Measurements from ENCODE around the gene DCTN2. TPM values are rescaled to one million over a fixed set of nuclear protein-coding genes. Genes with fewer than 3 reads are reported as not detected.

The DCTN2 gene
- 99.9 and 100.0 TPM in 2 replicates for total RNA-seq

DNA sequence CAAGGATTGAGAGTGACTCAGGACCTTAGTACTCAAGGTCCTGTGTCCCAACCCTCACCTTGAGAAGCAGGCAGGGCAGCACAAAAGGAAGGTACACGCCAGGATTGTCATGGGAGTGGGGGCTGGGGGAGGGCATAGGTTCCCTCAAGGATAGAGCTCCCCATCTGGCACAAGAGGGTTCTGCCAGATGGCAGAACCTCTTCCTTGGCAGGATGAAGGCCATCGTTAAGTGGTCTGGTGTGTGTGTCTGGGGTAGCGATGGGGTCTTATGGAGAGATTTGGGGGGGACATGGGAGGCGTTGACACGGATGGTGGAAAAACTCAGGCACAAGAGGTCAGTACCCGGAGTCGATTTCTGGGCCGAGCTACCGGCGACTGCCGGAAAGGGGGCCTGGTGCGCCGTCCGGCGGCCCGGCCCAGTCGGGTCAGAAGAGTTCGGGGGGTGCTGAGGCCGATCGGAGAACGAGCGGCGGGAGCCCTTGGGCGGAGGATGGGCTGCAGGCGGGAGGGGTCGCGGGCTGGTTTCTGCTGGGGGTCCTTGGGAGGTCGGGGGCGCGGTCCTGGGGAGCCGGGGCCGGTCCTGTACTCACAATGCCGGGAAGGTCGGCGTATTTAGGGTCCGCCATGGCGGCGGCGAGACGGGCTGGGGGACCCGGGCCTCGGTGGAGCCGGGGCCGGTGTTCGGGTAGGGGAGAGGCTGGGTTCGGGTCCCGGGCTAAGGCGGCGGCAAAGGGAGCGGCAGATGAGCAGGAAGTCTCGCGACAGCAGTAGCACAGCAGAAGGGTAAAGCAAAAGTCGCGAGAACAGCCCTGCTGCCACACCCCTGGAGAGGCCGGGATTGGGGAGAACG lies at the start of gene DCTN2:
TSS of gene DCTN2 (minus strand) at position 755 of the 850 bp plus-strand sequence. CDS start at position 626, 129 bp downstream.

DNA sequence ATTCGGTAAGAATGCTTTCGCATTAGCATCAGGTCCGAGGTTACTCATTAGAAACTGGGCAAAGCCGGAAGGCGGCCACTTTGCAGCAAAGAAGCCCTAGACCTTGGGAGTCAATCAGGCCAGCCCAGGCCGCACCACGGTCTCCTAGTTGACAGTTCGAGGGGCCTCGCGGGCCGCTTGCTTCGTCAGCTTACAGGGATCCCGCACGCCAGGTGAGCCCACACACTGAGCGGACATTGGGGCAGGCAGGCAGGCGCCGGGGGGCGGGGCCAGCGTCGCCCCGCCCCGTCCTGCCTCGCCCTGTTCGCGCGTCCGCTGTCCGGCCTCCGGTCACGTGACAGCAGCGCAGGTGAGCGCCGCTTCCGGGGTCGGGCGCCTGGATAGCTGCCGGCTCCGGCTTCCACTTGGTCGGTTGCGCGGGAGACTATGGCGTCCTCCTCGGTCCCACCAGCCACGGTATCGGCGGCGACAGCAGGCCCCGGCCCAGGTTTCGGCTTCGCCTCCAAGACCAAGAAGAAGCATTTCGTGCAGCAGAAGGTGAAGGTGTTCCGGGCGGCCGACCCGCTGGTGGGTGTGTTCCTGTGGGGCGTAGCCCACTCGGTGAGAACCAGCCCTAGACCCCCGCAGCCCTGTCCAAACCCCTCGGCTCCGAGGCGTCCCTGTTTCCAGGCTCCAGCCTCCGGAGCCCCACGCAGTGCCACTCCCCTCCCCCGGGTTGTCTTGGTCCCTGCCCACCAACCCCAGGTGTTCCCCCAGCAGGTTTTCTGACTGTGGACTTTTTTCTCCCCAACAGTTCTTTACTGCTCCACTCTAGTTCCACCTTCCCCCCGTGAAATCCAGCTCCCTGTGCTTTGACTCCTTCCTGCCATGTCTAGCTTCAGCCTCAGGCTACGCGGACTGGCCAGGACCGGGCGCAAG lies 44.1 kb upstream of the DCTN2 start, which contains the start of gene PIP4K2C:
TSS of gene PIP4K2C (plus strand) at position 329 of the 918 bp plus-strand sequence. CDS start at position 427, 98 bp downstream.

DNA sequence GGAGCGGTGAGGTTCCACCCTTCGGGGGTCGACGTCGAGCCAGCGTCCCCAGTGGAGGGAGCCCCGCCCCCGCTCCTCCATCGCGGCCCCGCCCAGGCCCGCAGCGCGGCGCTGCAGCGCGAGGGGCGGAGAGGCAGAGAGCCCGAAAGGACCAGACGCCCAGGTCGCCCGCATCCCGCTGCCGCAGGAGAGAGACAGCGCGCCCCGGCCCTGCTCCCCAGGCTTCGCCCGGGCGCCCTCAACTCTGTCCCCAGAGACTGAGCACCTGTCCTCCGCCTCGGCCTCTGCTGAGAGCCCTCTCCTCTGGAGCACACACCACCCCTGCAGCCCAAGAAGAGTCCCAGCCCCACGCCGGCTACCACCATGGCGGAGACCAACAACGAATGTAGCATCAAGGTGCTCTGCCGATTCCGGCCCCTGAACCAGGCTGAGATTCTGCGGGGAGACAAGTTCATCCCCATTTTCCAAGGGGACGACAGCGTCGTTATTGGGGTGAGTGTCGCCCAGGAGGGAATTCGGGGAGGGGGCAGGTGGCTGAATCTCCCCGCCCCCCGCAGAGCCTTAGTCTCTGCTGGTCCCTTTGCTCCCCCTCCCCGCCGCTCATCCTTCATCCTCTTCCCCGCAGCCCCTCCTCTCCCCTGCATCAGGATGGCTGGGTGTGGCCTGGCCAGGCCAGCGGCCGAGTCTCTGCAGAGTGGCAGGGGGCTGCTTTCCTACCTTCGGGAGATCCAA lies 3.1 kb upstream of the DCTN2 start, which contains the start of gene KIF5A:
TSS of gene KIF5A (plus strand) at position 136 of the 732 bp plus-strand sequence. CDS start at position 364, 228 bp downstream.

DNA sequence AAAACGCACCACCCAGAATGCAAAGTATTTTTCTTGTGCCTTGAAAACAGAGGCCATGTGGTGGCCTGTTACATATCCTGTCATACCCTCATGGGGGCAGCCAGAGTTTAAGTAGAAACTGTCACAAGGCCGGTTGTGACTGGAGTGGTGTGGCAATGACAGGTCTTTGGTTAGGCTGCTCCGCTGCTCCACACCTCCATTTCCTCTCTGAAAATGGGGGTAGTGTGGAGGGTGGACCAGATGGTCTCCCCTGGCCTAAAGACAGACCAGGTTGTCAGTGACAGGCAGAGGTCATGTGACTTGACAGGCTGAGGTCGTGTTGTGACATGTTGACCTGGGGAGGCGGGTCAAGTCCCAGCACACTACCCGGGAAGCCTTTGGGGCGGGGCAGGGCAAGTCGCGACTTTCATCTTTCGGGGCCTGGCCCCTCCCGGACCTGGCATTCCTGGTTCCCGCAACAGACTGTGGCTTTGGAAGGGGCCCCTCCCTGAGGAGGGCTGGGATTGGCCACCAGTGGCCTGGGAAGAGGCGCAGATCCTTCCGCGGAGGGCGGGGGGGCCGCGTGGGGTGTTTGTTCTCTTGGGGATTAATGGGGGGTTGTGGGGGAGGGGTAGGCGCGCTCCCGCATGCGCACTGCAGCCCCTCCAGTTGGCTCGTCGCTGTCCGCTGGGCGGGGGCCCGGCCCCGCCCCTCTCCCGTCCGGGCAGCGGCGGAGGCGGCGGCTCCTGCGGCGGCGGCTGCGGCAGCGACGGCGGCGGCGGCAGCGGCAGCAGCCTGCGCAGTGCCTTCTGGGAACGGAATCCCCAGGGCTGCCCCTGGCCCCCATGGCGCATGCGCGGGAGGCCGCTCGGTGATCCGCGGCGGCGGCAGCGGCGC lies 24.7 kb downstream of the DCTN2 start, which contains the start of gene MBD6:
TSS of gene MBD6 (plus strand) at position 814 of the 876 bp plus-strand sequence. CDS start 1,480 bp downstream, outside the sequence.

DNA sequence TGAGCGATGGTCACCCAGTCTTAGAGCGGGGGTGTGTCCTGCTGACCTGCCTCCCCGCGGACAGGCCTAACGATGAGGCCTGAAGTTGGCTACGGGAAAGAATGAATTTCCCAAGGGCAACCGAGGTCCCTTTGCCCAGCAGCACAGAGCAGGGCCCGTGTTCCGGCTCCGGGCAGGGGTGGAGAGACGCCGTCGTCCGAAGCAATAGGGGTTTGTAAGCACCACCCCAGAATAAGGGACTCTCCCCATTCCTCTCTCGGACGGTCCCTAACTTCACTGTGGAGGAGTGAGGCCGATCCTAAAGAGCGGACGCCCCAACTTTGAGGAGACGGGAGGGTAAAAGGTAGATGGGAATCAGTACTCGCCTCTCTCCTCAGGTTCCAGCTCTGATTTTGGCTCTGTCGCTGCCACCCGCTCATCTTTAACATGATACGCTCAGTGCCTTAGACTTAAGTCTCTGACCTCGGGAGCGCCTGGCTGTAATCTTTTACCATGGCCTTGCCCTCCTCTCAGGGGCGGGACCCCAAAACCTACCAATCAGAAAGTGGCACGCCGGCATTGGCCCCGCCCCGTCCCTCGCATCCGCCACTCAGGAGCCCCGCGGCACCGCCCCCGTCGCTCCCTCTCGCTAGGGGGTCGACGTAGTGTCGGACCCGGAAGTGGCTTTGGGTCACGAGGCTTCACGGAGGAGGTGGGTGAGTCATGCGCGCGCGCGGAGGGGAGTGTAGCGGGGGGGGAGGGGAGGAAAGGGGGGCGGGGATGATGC lies 26.8 kb downstream of the DCTN2 start, which contains the start of gene DDIT3:
TSS of gene DDIT3 (minus strand) at position 462 of the 766 bp plus-strand sequence. CDS start 3,108 bp downstream, outside the sequence.

DNA sequence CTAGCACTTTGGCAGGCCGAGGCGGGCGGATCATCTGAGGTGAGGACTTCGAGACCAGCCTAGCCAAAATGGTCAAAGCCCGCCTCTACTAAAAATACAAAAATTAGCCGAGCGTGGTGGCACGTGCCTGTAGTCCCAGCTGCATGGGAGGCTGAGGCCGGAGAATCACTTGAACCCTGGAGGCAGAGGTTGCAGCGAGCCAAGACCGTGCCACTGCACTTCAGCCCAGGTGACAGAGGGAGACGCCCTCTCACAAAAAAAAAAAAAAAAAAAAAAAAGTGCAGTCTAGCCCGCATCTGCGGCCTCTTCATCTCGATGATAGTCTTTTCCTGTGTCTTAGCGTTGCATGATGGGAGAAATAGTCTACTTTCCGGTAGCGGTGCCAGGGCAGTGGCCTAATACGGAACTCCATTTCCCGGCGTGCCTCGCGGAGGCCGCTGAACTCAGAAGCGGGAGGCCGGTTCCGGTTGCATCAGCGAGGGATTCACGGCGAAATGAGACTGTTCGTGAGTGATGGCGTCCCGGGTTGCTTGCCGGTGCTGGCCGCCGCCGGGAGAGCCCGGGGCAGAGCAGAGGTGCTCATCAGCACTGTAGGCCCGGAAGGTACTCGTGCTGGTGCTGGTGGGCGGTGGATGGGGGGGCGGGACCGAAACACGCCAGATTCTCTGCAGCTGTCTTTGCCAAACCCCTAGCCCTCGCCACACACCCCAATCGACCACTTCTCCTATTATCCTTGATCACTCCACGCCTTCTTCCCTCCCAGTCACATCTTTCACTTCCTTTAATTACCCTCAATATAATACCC lies 59.2 kb downstream of the DCTN2 start, which contains the start of gene MARS1:
TSS of gene MARS1 (plus strand) at position 472 of the 805 bp plus-strand sequence. CDS start at position 495, 23 bp downstream.

Other genes starting within 250 kb of the DCTN2 start
- gene R3HDM2, start 116.1 kb downstream of the DCTN2 start, total RNA-seq = 27.4 and 33.8 TPM in 2 replicates
- not detected in 2 replicates for gene INHBC, start 112.4 kb downstream of the DCTN2 start, total RNA-seq
- gene INHBE, start 91.9 kb downstream of the DCTN2 start, total RNA-seq = 2.0 and 2.1 TPM in 2 replicates
- 0.26 and 0.76 TPM in 2 replicates for gene GLI1, start 87.4 kb downstream of the DCTN2 start, total RNA-seq
- 0.07 and 0.33 TPM in 2 replicates for gene ARHGAP9, start 67.3 kb downstream of the DCTN2 start, total RNA-seq
- 137 and 193 TPM in 2 replicates for gene MARS1, start 59.1 kb downstream of the DCTN2 start, total RNA-seq
- 42.5 and 66.2 TPM in 2 replicates for gene DDIT3, start 26.7 kb downstream of the DCTN2 start, total RNA-seq
- 8.2 and 15.3 TPM in 2 replicates for gene MBD6, start 24.4 kb downstream of the DCTN2 start, total RNA-seq
- gene KIF5A, start 2.9 kb upstream of the DCTN2 start, total RNA-seq = 0.98 and 2.1 TPM in 2 replicates
- gene PIP4K2C, start 44.0 kb upstream of the DCTN2 start, total RNA-seq = 22.9 and 28.2 TPM in 2 replicates
- gene DTX3, start 57.6 kb upstream of the DCTN2 start, total RNA-seq = 15.6 and 24.3 TPM in 2 replicates
- 31.5 and 31.7 TPM in 2 replicates for gene ARHGEF25, start 64.2 kb upstream of the DCTN2 start, total RNA-seq
- gene B4GALNT1, start 86.0 kb upstream of the DCTN2 start, total RNA-seq = 6.4 and 14.5 TPM in 2 replicates
- 330 and 353 TPM in 2 replicates for gene OS9, start 146.9 kb upstream of the DCTN2 start, total RNA-seq
- 0.17 and 0.20 TPM in 2 replicates for gene AGAP2, start 191.6 kb upstream of the DCTN2 start, total RNA-seq
- 51.1 and 81.8 TPM in 2 replicates for gene TSPAN31, start 197.8 kb upstream of the DCTN2 start, total RNA-seq
- 152 and 184 TPM in 2 replicates for gene CDK4, start 205.1 kb upstream of the DCTN2 start, total RNA-seq
- gene MARCHF9, start 207.9 kb upstream of the DCTN2 start, total RNA-seq = 4.2 and 6.2 TPM in 2 replicates
- 0.20 and 0.79 TPM in 2 replicates for gene CYP27B1, start 219.9 kb upstream of the DCTN2 start, total RNA-seq
- 6.2 and 13.6 TPM in 2 replicates for gene METTL1, start 224.9 kb upstream of the DCTN2 start, total RNA-seq
- 6.1 and 10.7 TPM in 2 replicates for gene EEF1AKMT3, start 225.4 kb upstream of the DCTN2 start, total RNA-seq
- gene TSFM, start 235.6 kb upstream of the DCTN2 start, total RNA-seq = 16.0 and 17.1 TPM in 2 replicates

Data from smooth muscle cell of the pulmonary artery (primary cell).